ENCODE measurements around the gene IQSEC1. TPM values are rescaled to one million over a fixed set of nuclear protein-coding genes. Genes with fewer than 3 reads are reported as not detected.

Gene IQSEC1
- total RNA-seq, 1 donor = 22.1 TPM

- Histone ChIP-seq H4K20me1 (ENCODE audit: insufficient read depth, low read length) (peaks cover 73% of the 10 kb centered on the region), H2AFZ (ENCODE audit: low read length) (no peak overlapping the region), H3K27me3 (ENCODE audit: insufficient read depth, low read length) (no peaks in the 10 kb centered on the region), H3K9me3 (ENCODE audit: low read depth, low read length) (no peaks in the 10 kb centered on the region), H3K4me2 (ENCODE audit: insufficient read depth, low read length) (peak overlapping the region; percentile 1), H3K27ac (ENCODE audit: low read depth, low read length) (peak overlapping the region; percentile 75), H3K36me3 (ENCODE audit: insufficient read depth, low read length) (peaks cover 17% of the 10 kb centered on the region), H3K4me3 (ENCODE audit: insufficient read depth, low read length) (no peak overlapping the region), H3K79me2 (ENCODE audit: insufficient read depth, low read length) (peaks cover 31% of the 10 kb centered on the region), H3K4me1 (ENCODE audit: insufficient read depth, low read length) (peaks cover 28% of the 10 kb centered on the region)
- DNase-seq (ENCODE audit: insufficient read length, low spot score, missing footprints) = no peak
- no peak for TF ChIP-seq CTCF (IDR thresholded peaks at IDR 0.05; ENCODE audit: extremely low read depth, low read depth, low read length)
Observed at GRCh38 chr3:12935023-12935860, 138.0 kb downstream of the IQSEC1 start.

GRCh38 chr3:12934431-12934830, 138.8 kb downstream of the IQSEC1 start:
- H3K4me1 ChIP-seq (ENCODE audit: insufficient read depth, low read length) = peaks cover 28% of the 10 kb centered on the region
- peaks cover 17% of the 10 kb centered on the region for H3K36me3 ChIP-seq (ENCODE audit: insufficient read depth, low read length)
- H3K27me3 ChIP-seq (ENCODE audit: insufficient read depth, low read length) = no peaks in the 10 kb centered on the region
- peak overlapping the region; percentile 1 for H3K4me2 ChIP-seq (ENCODE audit: insufficient read depth, low read length)
- peaks cover 31% of the 10 kb centered on the region for H3K79me2 ChIP-seq (ENCODE audit: insufficient read depth, low read length)
- no peak for TF ChIP-seq CTCF (IDR thresholded peaks at IDR 0.05; ENCODE audit: extremely low read depth, low read depth, low read length)
- H4K20me1 ChIP-seq (ENCODE audit: insufficient read depth, low read length) = peaks cover 77% of the 10 kb centered on the region
- H3K4me3 ChIP-seq (ENCODE audit: insufficient read depth, low read length) = no peak overlapping the region
- H3K27ac ChIP-seq (ENCODE audit: low read depth, low read length) = peak overlapping the region; percentile 75
- H3K9me3 ChIP-seq (ENCODE audit: low read depth, low read length) = no peaks in the 10 kb centered on the region
- H2AFZ ChIP-seq (ENCODE audit: low read length) = no peak overlapping the region
- peak; percentile 96 for DNase-seq (ENCODE audit: insufficient read length, low spot score, missing footprints)

GRCh38 chr3:12933901-12934300, 139.3 kb downstream of the IQSEC1 start:
- Histone ChIP-seq H3K9me3 (ENCODE audit: low read depth, low read length) (no peaks in the 10 kb centered on the region), H3K27me3 (ENCODE audit: insufficient read depth, low read length) (no peaks in the 10 kb centered on the region), H3K79me2 (ENCODE audit: insufficient read depth, low read length) (peaks cover 31% of the 10 kb centered on the region), H3K36me3 (ENCODE audit: insufficient read depth, low read length) (peaks cover 17% of the 10 kb centered on the region), H4K20me1 (ENCODE audit: insufficient read depth, low read length) (peaks cover 76% of the 10 kb centered on the region), H3K4me3 (ENCODE audit: insufficient read depth, low read length) (no peak overlapping the region), H3K27ac (ENCODE audit: low read depth, low read length) (peak overlapping the region; percentile 43), H3K4me1 (ENCODE audit: insufficient read depth, low read length) (peaks cover 25% of the 10 kb centered on the region), H2AFZ (ENCODE audit: low read length) (no peak overlapping the region), H3K4me2 (ENCODE audit: insufficient read depth, low read length) (no peak overlapping the region)
- no peak for TF ChIP-seq CTCF (IDR thresholded peaks at IDR 0.05; ENCODE audit: extremely low read depth, low read depth, low read length)
- no peak for DNase-seq (ENCODE audit: insufficient read length, low spot score, missing footprints)

- H3K27me3 ChIP-seq (ENCODE audit: insufficient read depth, low read length) = no peaks in the 10 kb centered on the region
- no peaks in the 10 kb centered on the region for H3K9me3 ChIP-seq (ENCODE audit: low read depth, low read length)
- H3K79me2 ChIP-seq (ENCODE audit: insufficient read depth, low read length) = peaks cover 31% of the 10 kb centered on the region
- peaks cover 17% of the 10 kb centered on the region for H3K36me3 ChIP-seq (ENCODE audit: insufficient read depth, low read length)
- H3K4me3 ChIP-seq (ENCODE audit: insufficient read depth, low read length) = no peak overlapping the region
- H3K4me1 ChIP-seq (ENCODE audit: insufficient read depth, low read length) = peaks cover 15% of the 10 kb centered on the region
- H3K4me2 ChIP-seq (ENCODE audit: insufficient read depth, low read length) = no peak overlapping the region
- no peak overlapping the region for H3K27ac ChIP-seq (ENCODE audit: low read depth, low read length)
- no peak overlapping the region for H2AFZ ChIP-seq (ENCODE audit: low read length)
- no peak for TF ChIP-seq CTCF (IDR thresholded peaks at IDR 0.05; ENCODE audit: extremely low read depth, low read depth, low read length)
- no peak for DNase-seq (ENCODE audit: insufficient read length, low spot score, missing footprints)
- peaks cover 68% of the 10 kb centered on the region for H4K20me1 ChIP-seq (ENCODE audit: insufficient read depth, low read length)
Observed at GRCh38 chr3:12932754-12933153, 140.5 kb downstream of the IQSEC1 start.
